ENCODE results near the gene CCDC12.

Gene CCDC12

GRCh38 chr3:46953234-46954010 lies 23.1 kb downstream of the CCDC12 start:
- DNase-seq: no peak

GRCh38 chr3:46952813-46953212 lies 23.7 kb downstream of the CCDC12 start:
- no peak for DNase-seq

- DNase-seq: no peak
These were observed 25.8 kb downstream of the CCDC12 start for GRCh38 chr3:46950650-46951241.

- DNase-seq: no peak
These were observed 26.4 kb downstream of the CCDC12 start for GRCh38 chr3:46950177-46950576.

- DNase-seq: no peak
These were observed 27.5 kb downstream of the CCDC12 start for GRCh38 chr3:46948830-46949671.

- DNase-seq: no peak
These were observed 28.4 kb downstream of the CCDC12 start for GRCh38 chr3:46947981-46948791.

GRCh38 chr3:46947546-46947901 lies 29.0 kb downstream of the CCDC12 start:
- DNase-seq: no peak

GRCh38 chr3:46946856-46947545 lies 29.5 kb downstream of the CCDC12 start:
- DNase-seq: no peak

GRCh38 chr3:46946416-46946815 lies 30.1 kb downstream of the CCDC12 start:
- no peak for DNase-seq

GRCh38 chr3:46944191-46944590 lies 32.4 kb downstream of the CCDC12 start:
- no peak for DNase-seq

GRCh38 chr3:46943237-46944187 lies 33.0 kb downstream of the CCDC12 start:
- no peak for DNase-seq

GRCh38 chr3:46942481-46943236 lies 33.9 kb downstream of the CCDC12 start:
- no peak for DNase-seq

- no peak for DNase-seq
These were observed 34.5 kb downstream of the CCDC12 start for GRCh38 chr3:46942076-46942475.

GRCh38 chr3:46939578-46940445 lies 36.7 kb downstream of the CCDC12 start:
- DNase-seq: no peak

GRCh38 chr3:46938118-46938517 lies 38.4 kb downstream of the CCDC12 start:
- DNase-seq: no peak

- no peak for DNase-seq
These were observed 39.8 kb downstream of the CCDC12 start for GRCh38 chr3:46936733-46937250.

- DNase-seq: no peak
These were observed 40.5 kb downstream of the CCDC12 start for GRCh38 chr3:46935989-46936558.

GRCh38 chr3:46935168-46935858 lies 41.2 kb downstream of the CCDC12 start:
- peak; percentile 95 for DNase-seq

All from fibroblast of skin of right quadriceps (primary cell).